SJSA1 (cell line): Measurements from ENCODE around the gene ZFHX3. TPM values are rescaled to one million over a fixed set of nuclear protein-coding genes. Genes with fewer than 3 reads are reported as not detected.

ENCODE experiments used
- DNase-seq, 2 experiments: peaks; one replicate each; pipeline ENCODE4 v3.0.0-alpha.2; 2015 to 2020; ENCODE audit warnings: low spot score in 2 of 2, low read depth in 1 of 2
- H3K27ac ChIP-seq: fragments of 250-450 bp; sonication (Bioruptor Pico); 2 replicates; pipeline ENCODE4 v1.5.1; 2020; ENCODE audit warnings: mild to moderate bottlenecking, moderate library complexity
- H3K27me3 ChIP-seq: fragments of 250-450 bp; sonication (Bioruptor Pico); replicated peaks from 2 replicates; pipeline ENCODE4 v1.5.1; 2020; ENCODE audit warnings: mild to moderate bottlenecking, moderate library complexity
- H3K36me3 ChIP-seq: fragments of 250-450 bp; sonication (Bioruptor Pico); 2 replicates; pipeline ENCODE4 v1.5.1; 2020; ENCODE audit warnings: mild to moderate bottlenecking
- H3K4me1 ChIP-seq: fragments of 250-450 bp; sonication (Bioruptor Pico); replicated peaks from 2 replicates; pipeline ENCODE4 v1.6.1; 2021; ENCODE audit warnings: mild to moderate bottlenecking
- H3K4me3 ChIP-seq: fragments of 250-450 bp; sonication (Bioruptor Pico); 2 replicates; pipeline ENCODE4 v1.5.1; 2020; ENCODE audit warnings: mild to moderate bottlenecking
- H3K9me3 ChIP-seq: fragments of 250-450 bp; sonication (Bioruptor Pico); replicated peaks from 2 replicates; pipeline ENCODE4 v1.5.1; 2020; ENCODE audit warnings: mild to moderate bottlenecking
- total RNA-seq: library from RNA; depleted of rRNA; stranded (reverse); fragments of >200 nt; shearing (Covaris generic); gene quantifications from 2 replicates; pipeline ENCODE4 v1.2.3, GENCODE V29; 2014

ZFHX3 gene
- total RNA-seq, 1 experiment from 2014 or later: 2.3 TPM

- no peak for DNase-seq
- Histone ChIP-seq H3K9me3 (no peaks in the 10 kb centered on the region), H3K4me1 (no peaks in the 10 kb centered on the region), H3K27me3 (no peaks in the 10 kb centered on the region), H3K36me3 (peaks cover 7% of the 10 kb centered on the region), H3K4me3 (no peak overlapping the region), H3K27ac (no peak overlapping the region)
Measured at GRCh38 chr16:72961863-72962262, 86.1 kb downstream of the ZFHX3 start.

GRCh38 chr16:72961115-72961832, 86.7 kb downstream of the ZFHX3 start:
- Histone ChIP-seq H3K27ac (no peak overlapping the region), H3K4me1 (no peaks in the 10 kb centered on the region), H3K9me3 (no peaks in the 10 kb centered on the region), H3K27me3 (no peaks in the 10 kb centered on the region), H3K4me3 (no peak overlapping the region), H3K36me3 (peaks cover 7% of the 10 kb centered on the region)
- DNase-seq: no peak

GRCh38 chr16:72960101-72960500, 87.8 kb downstream of the ZFHX3 start:
- no peaks in the 10 kb centered on the region for H3K9me3 ChIP-seq
- no peak overlapping the region for H3K4me3 ChIP-seq
- H3K4me1 ChIP-seq: no peaks in the 10 kb centered on the region
- DNase-seq: no peak
- no peak overlapping the region for H3K27ac ChIP-seq
- peaks cover 7% of the 10 kb centered on the region for H3K36me3 ChIP-seq
- H3K27me3 ChIP-seq: no peaks in the 10 kb centered on the region

GRCh38 chr16:72959301-72959996, 88.5 kb downstream of the ZFHX3 start:
- peaks cover 7% of the 10 kb centered on the region for H3K36me3 ChIP-seq
- no peaks in the 10 kb centered on the region for H3K27me3 ChIP-seq
- H3K9me3 ChIP-seq: no peaks in the 10 kb centered on the region
- H3K27ac ChIP-seq: no peak overlapping the region
- H3K4me3 ChIP-seq: no peak overlapping the region
- DNase-seq: no peak
- no peaks in the 10 kb centered on the region for H3K4me1 ChIP-seq

- no peaks in the 10 kb centered on the region for H3K9me3 ChIP-seq
- H3K4me1 ChIP-seq: no peaks in the 10 kb centered on the region
- no peaks in the 10 kb centered on the region for H3K27me3 ChIP-seq
- no peak overlapping the region for H3K4me3 ChIP-seq
- DNase-seq: no peak
- H3K36me3 ChIP-seq: peaks cover 7% of the 10 kb centered on the region
- no peak overlapping the region for H3K27ac ChIP-seq
Measured at GRCh38 chr16:72958522-72959076, 89.3 kb downstream of the ZFHX3 start.

- Histone ChIP-seq H3K4me1 (peaks cover 3% of the 10 kb centered on the region; the same call in 1 of the 2 replicates), H3K27me3 (no peaks in the 10 kb centered on the region), H3K36me3 (peaks cover 7% of the 10 kb centered on the region), H3K4me3 (no peak overlapping the region), H3K9me3 (no peaks in the 10 kb centered on the region), H3K27ac (no peak overlapping the region)
- no peak for DNase-seq
Measured at GRCh38 chr16:72957303-72958277, 90.3 kb downstream of the ZFHX3 start.

- peaks cover 7% of the 10 kb centered on the region for H3K36me3 ChIP-seq
- no peaks in the 10 kb centered on the region for H3K27me3 ChIP-seq
Measured at GRCh38 chr16:72956124-72957064, 91.5 kb downstream of the ZFHX3 start.

GRCh38 chr16:72952811-72953271, 95.1 kb downstream of the ZFHX3 start:
- peaks cover 8% of the 10 kb centered on the region for H3K4me1 ChIP-seq
- H3K36me3 ChIP-seq: peaks cover 12% of the 10 kb centered on the region
- H3K27ac ChIP-seq: no peak overlapping the region
- no peak overlapping the region for H3K4me3 ChIP-seq
- no peaks in the 10 kb centered on the region for H3K9me3 ChIP-seq
- DNase-seq: no peak
- no peaks in the 10 kb centered on the region for H3K27me3 ChIP-seq

More at GRCh38 chr16:72956124-72957064, 91.5 kb downstream of the ZFHX3 start:
- Histone ChIP-seq H3K4me3 (no peak overlapping the region), H3K27ac (no peak overlapping the region), H3K9me3 (no peaks in the 10 kb centered on the region), H3K4me1 (peaks cover 7% of the 10 kb centered on the region)
- DNase-seq: no peak

GRCh38 chr16:72952404-72952803, 95.5 kb downstream of the ZFHX3 start:
- no peak for DNase-seq
- H3K9me3 ChIP-seq: no peaks in the 10 kb centered on the region

GRCh38 chr16:72951916-72952315, 96.0 kb downstream of the ZFHX3 start:
- H3K27me3 ChIP-seq: no peaks in the 10 kb centered on the region
- no peaks in the 10 kb centered on the region for H3K9me3 ChIP-seq
- H3K36me3 ChIP-seq: peaks cover 12% of the 10 kb centered on the region
- H3K4me1 ChIP-seq: peaks cover 8% of the 10 kb centered on the region
- no peak overlapping the region for H3K27ac ChIP-seq
- no peak overlapping the region for H3K4me3 ChIP-seq
- no peak for DNase-seq

More at GRCh38 chr16:72952404-72952803, 95.5 kb downstream of the ZFHX3 start:
- Histone ChIP-seq H3K27ac (no peak overlapping the region), H3K4me1 (peaks cover 8% of the 10 kb centered on the region), H3K27me3 (no peaks in the 10 kb centered on the region), H3K36me3 (peaks cover 12% of the 10 kb centered on the region), H3K4me3 (no peak overlapping the region)

- DNase-seq: no peak
- Histone ChIP-seq H3K27me3 (no peaks in the 10 kb centered on the region), H3K4me1 (peaks cover 8% of the 10 kb centered on the region), H3K36me3 (peaks cover 12% of the 10 kb centered on the region), H3K4me3 (no peak overlapping the region), H3K9me3 (no peaks in the 10 kb centered on the region), H3K27ac (no peak overlapping the region)
Measured at GRCh38 chr16:72950669-72951068, 97.3 kb downstream of the ZFHX3 start.

GRCh38 chr16:72948238-72948829, 99.6 kb downstream of the ZFHX3 start:
- no peak overlapping the region for H3K27ac ChIP-seq
- H3K4me1 ChIP-seq: peaks cover 13% of the 10 kb centered on the region
- H3K9me3 ChIP-seq: no peaks in the 10 kb centered on the region
- no peaks in the 10 kb centered on the region for H3K27me3 ChIP-seq
- H3K36me3 ChIP-seq: peaks cover 12% of the 10 kb centered on the region
- no peak overlapping the region for H3K4me3 ChIP-seq
- DNase-seq: no peak
